NCI-H2107 treated with DMSO at 0.1 percent for 48 hours (cell line): ENCODE results near the gene POLD1.
"Not testable (repeated sequence)": the region's sequence is repeated elsewhere in the genome, so short reads cannot be mapped to it uniquely, and the experiment has no call there.

Experiments used
- DNase-seq: peaks from one replicate; lab custom pipeline; 2025; ENCODE audit not compliant: unreplicated experiment; lab: John Stamatoyannopoulos, UW

The POLD1 gene

DNA sequence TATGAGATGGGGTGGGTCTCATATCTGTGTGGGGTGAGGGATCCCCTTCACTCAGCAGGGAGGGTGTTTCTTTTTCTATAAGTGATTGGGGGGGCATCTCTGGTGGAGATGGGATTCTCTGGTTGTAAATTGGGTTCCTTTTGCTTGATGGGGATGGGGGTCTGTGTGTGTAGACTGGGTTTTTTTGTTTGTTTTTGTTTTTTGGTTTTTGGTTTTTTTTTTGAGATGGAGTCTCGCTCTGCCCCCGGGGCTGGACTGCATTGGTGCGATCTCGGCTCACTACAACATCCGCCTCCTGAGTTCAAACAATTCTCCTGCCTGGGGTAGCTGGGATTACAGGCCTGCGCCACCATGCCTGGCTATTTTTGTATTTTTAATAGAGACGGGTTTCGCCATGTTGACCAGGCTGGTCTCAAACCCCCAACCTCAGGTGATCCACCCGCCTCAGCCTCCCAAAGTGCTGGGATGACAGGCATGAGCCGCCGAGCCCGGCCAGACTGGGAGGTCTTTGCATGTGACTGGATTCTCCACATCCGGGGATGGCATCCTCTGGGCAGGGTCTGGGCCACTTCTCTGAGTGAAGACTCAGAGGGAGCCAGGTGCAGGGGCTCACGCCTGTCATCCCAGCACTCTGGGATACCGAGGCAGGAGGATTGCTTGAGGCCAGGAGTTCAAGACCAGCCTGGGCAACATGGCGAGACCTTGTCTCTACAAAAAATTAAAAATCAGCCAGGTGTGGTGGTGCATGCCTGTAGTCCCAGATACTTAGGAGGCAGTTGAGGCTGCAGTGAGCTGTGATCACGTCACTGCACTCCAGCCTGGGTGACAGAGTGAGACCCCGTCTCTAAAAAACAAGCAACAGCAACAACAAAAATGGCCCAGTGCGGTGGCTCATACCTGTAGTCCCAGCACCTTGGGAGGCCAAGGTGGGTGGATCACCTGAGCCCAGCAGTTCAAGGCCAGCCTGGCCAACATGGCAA is 49.3 kb downstream of the POLD1 start:
- DNase-seq: no peak

DNA sequence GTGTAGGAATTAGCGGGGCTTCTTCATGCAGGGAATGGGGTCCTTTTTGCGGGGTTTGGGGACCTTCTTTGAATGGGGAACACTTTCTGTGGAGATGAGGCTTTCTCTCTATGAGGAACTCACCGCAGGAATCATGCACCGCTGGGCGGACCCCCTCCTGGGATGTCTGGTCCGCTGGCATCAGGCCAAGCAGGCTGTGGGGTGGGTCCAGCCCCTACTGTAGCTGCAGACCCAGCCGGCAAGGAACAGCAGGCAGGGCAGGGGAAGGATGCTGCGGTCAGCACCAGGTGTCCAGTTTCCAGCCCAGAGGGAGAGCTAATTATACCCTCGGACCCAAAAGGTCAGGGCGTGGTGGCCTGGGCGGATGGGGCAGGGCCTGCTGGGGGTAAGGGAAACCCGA is 50.4 kb downstream of the POLD1 start:
- DNase-seq: no peak

DNA sequence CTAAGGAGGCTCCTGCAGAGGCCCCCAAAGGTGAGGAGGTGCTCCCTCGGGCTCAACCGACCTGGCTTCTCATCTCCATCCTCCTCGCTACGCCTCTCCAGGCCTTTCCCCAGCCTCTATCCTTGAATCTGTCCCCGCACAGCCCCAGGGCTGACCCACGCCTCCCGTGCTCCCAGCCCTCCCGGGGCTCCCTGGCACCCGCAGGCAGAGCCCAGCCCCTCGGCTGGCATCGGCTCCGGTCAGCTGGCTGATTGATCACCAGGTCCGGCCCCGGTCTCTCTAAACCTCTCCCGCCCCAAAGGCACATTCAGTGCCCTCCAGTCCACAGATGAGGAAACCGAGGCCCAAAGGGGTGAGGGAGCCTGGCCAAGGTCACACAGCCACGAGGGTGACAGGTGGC is 51.1 kb downstream of the POLD1 start:
- DNase-seq: no peak

DNA sequence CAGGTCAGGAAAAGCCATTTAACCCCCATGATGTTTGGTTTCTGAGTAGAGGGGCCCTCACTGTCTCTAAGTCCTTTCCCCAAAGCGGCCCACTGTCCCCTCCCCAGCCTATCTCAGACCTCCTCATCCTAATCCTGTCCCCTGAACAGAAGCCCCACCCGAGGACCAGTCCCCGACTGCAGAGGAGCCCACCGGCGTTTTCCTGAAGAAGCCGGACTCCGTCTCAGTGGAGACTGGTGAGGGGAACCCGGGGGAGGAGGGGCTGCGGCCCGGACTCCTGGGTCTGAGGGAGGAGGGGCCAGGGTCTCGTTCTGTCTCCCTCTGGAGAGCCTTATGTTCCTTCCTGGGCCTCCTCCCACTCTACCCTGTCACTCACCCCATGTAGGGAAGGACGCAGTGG is 51.5 kb downstream of the POLD1 start:
- no peak for DNase-seq

DNA sequence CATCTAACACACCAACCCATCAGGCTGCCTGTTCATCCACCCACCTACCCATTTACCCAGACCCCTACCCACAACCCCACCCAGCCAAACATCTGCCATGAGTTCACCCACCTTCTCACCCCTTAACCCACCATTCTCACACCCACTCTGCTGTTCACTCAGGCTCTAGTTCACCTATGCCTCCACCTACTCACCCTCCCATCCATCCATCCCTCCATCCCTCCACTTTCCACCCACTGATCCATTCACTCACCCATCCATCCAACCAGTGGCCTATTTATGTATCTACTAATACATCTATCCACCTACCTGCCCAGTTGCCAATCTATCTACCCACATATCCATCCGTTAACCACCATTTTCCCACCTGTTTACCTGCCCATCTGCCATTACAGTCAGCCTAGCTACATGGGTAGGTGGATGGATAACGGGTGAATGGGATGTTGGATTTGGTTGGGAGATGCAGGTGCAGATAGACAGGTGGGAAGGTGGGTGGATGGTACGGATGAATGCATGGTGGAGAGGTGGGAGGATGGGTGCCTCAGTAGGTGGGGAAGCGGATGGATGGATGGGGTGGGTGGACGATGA is 53.8 kb downstream of the POLD1 start:
- DNase-seq: no peak

DNA sequence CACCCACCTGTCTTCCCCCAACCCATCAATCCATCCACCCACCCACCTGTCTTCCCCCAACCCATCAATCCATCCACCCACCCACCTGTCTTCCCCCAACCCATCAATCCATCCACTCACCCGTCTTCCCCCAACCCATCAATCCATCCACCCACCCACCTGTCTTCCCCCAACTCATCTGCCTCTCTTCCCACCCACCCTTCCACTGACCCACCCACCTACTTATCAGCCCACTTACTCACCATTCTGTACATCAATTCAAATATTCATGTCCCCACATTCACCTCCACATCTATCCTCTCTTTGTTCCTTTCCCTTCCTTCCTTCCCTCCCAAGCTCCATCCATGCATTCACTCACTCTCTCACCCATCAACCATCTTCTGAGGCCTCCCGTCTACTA is 55.0 kb downstream of the POLD1 start:
- DNase-seq: not testable (repeated sequence)

DNA sequence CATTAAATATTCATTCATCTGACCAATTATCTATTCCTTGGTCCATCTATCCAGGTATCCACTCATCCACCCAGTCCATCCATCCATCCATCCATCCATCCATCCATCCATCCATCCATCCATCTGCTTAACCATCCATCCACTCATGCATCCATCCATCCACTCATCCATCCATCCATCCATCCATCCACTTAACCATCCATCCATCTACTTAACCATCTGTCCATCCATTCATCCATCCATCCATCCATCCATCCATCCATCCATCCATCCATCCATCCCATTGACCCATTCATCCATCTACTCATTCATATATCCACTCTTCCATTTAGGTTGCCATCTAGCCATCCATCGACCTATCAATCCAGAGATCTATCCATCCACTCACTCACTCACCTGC is 59.9 kb downstream of the POLD1 start:
- DNase-seq: no peak

DNA sequence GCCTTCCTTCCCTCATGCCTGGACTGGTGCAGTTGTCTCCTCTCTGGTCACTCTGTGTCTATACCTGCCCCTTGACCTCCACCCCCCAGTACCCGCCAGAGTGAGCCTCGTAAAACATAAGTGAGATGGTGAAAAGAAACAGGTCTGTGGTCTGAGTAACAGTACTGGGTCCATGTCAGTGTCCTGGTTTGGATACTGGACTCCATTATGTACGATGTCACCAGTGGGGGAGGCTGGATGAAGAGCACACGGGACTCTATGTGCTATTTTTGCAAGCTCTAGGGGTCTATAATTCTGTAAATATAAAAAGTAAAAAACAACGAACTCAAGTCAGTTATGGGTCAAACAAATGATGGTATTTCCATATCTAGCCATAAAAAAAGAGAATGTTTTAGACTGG is 62.9 kb downstream of the POLD1 start:
- no peak for DNase-seq

DNA sequence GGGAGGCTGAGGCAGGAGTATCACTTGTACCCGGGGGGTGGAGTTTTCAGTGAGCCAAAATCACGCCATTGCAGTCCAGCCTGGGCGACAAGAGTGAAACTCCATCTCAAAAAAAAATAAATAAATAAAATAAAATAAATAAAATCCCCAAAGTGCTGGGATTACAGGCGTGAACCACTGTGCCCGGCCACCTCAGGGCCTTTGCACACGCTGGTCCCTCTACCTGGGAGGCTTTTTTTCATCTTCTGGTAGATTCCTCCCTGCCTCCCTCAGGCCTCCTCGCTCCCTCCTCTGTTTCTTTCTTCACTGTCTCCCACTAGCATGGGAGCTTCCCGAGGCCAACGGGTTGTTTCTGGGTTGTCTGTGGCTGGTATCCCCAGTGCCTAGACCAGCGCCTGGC is 63.6 kb downstream of the POLD1 start:
- DNase-seq: no peak

DNA sequence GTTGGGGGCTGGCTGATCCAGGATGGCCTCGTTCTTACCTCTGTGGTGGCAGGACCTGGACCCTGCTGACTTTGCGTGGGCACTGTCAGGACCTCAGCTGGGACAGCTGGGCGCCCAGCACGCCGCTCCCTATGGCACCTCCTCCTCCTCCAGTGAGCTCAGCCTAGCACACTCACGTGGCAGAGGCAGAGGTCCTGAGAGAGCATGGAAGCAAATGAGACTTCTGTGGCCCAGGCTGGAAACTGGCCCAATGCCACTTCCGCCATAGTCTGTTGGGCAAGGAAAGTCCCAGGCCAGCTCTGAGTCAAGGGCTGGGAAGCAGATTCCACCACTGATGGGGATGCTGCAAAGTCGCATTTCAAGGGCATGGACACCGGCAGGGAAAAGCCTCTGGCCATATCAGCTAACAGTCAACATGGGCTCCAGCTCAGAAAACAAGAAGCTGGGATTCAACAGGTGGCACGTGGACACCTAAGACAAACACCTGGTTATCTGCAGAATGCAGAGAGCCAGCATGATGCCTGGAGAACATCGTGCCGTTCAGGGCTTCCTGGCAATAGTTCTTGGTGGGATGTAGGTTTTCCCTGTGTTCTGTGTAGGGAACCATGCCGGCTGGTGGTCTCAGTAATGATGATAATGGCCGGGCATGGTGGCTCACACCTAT is 65.2 kb downstream of the POLD1 start:
- no peak for DNase-seq

DNA sequence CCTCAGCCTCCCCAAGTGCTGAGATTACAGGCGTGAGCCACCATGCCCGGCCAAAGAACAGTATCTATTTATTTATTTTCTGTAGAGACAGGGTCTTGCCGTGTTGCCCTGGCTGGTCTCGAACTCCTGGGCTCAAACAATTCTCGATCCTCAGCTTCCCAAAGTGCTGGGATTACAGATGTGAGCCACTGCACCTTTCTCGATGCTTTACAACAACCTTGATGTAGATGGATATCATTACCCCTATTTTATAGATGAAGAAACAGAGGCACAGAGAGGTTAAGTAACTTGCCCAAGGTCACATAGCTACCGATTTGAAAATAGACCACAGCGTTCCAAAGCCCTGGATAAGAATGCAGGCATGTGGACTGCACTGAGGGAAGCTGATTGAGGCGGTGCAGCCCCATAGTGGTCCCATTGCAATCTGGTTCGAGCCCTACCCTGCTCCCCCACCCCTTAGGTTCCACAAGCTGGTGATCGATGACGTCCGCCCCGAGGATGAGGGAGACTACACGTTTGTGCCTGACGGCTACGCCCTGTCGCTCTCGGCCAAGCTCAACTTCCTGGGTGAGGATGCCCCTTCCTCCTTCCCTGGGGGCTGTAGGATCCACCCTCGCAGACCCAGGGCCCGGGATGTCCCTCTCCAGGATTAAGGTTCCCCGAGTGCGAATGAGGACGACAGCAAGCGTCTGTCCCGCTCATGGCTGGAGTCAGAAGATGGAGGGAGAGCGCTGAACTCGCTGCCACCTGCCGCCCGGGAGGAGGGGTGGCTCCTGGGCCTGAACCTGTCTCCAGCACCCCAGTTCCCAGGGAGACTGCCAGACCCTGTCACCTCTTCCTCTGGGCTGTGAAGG is 66.4 kb downstream of the POLD1 start:
- no peak for DNase-seq

DNA sequence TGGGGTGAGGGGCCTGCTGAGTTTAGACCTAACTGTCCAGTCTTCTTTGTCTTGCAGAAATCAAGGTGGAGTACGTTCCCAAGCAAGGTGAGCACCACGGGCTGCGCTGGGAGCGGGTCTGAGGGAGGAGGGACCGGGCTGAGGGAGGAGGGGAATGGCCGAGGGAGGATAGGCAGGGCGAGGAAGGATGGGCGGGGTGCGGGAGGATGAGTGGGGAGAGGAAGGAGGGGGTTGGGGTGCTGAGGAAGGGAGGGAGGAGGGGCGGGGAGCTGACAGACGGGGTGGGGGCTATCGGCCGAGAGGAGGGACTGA is 67.0 kb downstream of the POLD1 start:
- no peak for DNase-seq

DNA sequence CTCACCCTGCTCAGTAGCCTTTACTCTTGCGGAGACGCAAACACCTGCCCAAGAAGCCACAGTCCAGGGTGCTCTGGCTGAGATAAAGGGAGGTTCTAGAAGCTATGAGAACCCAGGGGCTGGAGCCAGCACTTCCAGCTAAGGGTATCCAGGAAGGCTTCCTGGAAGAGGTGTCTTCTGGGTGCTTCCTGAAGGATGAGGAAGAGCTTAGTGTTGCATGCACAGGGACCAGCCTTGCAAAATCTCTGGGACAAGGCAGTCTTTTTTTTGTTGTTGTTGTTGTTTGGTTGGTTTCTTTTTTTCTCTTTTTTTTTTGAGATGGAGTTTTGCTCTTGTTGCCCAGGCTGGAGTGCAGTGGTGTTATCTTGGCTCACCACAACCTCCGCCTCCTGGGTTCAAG is 69.1 kb downstream of the POLD1 start:
- DNase-seq: no peak

DNA sequence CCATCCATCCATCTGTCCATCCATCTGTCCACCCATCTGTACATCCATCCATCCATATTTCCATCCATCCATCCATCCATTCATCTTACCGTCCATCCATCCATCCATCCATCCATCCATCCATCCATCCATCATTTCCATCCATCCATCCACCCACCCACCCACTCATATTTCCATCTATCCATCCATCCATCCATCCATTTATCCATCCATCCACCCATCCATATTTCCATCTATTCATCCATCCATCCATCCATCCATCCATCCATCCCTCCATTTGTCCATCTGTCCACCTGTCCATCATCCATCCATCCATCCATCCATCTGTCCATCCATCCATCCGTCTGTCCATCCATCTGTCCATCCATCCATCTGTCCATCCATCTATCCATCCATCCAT is 71.8 kb downstream of the POLD1 start:
- no peak for DNase-seq

DNA sequence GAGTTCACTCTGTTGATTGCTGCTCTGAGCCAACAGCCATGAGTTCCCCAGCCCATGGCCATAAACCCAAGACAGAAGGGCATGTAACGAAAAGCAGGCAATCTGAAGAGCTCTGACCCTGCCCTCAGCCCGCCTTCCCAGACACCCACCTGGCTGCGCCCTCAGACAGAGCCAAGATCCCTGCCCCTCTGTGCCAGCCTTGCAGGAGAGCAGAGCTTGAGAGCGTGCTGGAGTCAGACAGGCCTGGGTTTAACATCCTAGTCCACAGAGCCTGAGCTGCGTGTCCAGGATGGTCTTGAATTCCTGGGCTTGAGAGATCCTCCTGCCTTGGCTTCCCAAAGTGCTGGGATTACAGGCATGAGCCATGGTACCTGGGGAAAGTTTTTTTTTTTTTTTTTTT is 73.2 kb downstream of the POLD1 start:
- no peak for DNase-seq

DNA sequence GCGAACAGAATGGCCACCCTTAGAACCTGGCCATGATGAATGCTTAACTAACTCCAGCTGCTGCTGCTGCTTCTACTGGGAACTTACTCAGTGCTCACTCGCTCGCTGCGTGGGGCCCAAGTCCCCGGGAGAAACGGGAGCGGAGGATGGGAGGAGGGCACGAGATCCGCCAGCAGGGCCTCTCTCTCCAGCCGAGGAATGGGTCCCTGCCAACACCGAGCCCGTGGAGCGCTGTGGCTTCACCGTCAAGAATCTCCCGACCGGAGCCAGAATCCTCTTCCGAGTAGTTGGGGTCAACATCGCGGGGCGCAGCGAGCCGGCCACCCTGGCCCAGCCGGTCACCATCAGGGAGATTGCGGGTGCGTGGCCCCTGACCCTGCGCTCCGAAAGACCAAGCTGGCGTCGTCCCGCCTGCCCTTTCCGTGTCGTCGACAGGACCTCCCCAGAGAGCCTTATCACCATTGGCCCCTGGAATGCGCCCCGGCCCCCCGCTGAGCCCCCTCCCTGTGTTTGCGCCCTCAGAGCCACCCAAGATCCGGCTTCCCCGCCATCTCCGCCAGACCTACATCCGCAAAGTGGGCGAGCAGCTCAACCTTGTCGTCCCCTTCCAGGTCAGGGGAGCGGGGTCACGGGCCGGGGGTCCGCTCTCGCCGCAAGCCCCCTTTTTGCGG is 74.4 kb downstream of the POLD1 start:
- DNase-seq: no peak

DNA sequence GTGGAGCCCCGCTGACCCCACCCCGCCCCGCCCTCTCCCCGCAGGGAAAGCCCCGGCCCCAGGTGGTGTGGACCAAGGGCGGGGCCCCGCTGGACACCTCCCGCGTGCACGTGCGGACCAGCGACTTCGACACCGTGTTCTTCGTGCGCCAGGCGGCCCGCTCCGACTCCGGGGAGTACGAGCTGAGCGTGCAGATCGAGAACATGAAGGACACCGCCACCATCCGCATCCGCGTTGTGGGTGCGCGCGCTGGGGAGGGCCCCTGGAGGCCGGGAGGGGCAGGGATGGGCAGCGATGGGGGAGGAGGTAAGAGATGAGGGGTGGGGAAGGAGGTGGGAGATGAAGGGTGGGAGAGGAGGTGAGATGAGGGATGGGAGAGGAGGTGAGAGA is 74.9 kb downstream of the POLD1 start:
- no peak for DNase-seq

DNA sequence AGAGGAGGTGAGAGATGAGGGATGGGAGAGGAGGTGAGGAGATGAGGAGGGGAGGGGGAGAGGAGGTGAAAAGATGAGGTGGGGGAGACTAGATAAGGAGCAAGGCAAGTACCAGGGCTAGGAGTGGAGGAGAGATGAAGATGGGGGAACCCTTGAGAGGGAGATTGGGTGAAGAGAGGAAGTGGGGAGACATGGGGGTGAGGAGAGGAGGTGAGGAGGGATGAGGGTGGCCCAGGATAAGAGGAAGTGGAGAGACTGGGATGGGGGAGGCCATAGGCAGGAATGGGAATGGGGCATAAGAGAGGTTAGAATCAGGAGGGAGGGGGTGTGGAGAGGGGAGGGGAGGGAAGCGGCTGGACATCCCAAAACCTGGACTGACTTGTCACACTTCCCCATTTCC is 75.5 kb downstream of the POLD1 start:
- DNase-seq: no peak

DNA sequence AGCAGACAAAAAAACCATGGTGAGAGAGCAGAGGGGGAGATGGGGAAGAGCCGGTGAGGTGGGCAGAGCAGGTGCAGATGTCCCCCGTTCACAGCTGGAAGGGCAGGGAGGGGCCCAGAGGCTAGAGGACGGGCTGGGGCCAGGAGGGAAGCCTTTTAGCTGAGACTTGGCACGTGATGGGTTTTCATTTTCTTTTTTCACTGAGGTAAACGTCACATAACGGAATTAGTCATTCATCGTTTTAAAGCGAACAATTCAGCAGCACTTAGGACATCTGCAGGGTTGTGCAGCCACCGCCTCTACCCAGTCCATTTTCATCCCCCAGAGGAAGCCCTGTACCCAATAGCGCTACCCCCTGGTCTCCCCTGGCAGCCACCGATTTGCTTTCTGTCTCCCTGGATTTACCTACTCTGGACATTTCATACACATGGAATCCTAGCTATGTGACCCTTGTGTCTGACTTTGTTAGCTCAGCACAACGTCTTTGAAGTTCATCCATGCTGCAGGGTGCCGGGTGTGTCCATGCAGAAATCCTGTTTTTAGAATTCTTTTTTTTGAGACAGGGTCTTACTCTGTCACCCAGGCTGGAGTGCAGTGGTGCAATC is 76.1 kb downstream of the POLD1 start:
- DNase-seq: no peak

DNA sequence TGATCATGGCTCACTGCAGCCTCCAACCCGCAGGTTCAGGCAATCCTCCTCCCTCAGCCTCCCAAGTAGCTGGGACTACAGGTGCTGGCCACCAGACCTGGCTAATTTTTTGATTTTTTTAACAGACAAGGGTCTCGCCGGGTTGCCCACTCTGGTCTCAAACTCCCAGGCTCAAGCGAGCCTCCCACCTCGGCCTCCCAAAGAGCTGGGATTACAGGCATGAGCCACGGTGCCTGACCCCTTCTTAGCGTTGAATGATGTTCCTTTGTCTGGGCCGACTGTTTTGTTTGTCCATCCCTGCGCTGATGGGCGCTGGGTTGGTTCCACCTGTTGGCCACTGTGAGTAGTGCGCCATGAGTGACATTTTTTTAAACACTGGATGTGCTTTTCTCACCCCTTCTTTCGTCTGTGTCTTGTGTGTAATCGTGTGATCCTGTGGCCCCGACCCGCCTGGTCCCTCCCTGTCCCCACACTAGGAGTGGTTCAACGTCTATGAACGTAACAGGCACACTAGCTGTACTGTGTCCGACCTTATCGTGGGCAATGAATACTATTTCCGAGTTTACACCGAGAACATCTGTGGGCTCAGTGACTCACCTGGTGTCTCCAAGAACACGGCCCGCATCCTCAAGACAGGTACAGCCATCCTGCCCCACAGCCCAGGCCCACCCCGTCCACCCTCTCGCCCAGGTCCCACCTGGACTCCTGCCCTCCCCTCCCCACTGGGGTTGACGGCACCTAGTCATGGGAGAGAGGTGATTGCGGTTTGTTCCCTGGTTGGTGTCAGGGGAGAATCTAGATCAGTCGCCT is 77.1 kb downstream of the POLD1 start:
- peak; percentile 76 for DNase-seq
